AG10803 (cell line): Measurements from ENCODE around the gene CDK1.

Experiments used
- DNase-seq: peaks from one replicate; pipeline ENCODE4 v3.0.0; 2010; ENCODE audit warnings: low read depth
- H3K4me3 ChIP-seq: 2 replicates; pipeline ENCODE4 v1.5.1; 2011; ENCODE audit warnings: mild to moderate bottlenecking, low read length, control low read depth
- TF ChIP-seq, protein P1 (sequence below): conservative IDR thresholded peaks from 2 replicates; pipeline ENCODE4 v1.5.1; 2011; ENCODE audit warnings: mild to moderate bottlenecking, low read length, control low read depth, inconsistent platforms

Gene CDK1

DNA sequence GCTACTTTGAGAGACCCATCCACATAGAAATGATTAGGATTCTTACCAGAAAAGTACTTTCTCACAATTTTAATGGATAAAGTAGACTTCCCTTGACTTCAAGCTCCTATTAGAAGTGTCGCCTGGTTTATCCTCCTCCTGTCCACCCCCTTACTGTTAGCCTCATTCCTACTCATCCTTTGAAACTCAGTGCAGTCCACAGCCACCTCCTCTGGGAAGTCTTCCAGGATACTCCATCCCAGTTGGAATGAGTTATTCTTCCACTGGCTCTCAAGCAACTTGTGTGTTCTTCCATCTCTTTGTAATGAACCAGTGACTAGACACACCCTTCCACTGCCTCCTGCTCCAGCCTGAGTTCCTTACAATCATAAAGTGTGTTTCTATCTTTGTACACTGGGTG is 25.1 kb upstream of the CDK1 start:
- no peak overlapping the region for H3K4me3 ChIP-seq
- DNase-seq: no peak
- TF ChIP-seq, protein P1, sequence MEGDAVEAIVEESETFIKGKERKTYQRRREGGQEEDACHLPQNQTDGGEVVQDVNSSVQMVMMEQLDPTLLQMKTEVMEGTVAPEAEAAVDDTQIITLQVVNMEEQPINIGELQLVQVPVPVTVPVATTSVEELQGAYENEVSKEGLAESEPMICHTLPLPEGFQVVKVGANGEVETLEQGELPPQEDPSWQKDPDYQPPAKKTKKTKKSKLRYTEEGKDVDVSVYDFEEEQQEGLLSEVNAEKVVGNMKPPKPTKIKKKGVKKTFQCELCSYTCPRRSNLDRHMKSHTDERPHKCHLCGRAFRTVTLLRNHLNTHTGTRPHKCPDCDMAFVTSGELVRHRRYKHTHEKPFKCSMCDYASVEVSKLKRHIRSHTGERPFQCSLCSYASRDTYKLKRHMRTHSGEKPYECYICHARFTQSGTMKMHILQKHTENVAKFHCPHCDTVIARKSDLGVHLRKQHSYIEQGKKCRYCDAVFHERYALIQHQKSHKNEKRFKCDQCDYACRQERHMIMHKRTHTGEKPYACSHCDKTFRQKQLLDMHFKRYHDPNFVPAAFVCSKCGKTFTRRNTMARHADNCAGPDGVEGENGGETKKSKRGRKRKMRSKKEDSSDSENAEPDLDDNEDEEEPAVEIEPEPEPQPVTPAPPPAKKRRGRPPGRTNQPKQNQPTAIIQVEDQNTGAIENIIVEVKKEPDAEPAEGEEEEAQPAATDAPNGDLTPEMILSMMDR: no peak

DNA sequence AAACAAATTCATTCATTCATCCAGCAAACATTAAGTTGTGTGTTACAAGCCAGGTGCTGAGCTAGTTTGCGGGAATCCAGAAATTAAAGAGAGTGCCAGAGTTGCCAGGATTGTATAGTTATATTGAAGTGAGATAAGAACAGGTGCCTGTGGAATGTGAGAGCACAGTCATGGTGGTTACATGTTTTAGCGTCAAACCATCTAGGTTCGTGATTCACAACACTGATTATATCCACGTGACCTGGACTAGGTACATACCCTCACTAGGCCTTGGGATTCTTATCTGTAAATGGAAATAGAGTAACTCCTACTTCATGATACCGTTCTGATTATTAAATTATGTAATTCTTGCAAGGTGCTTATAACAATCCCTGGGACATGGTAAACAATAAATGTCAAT is 24.5 kb upstream of the CDK1 start:
- no peak for DNase-seq
- TF ChIP-seq, protein P1: no peak
- no peak overlapping the region for H3K4me3 ChIP-seq

DNA sequence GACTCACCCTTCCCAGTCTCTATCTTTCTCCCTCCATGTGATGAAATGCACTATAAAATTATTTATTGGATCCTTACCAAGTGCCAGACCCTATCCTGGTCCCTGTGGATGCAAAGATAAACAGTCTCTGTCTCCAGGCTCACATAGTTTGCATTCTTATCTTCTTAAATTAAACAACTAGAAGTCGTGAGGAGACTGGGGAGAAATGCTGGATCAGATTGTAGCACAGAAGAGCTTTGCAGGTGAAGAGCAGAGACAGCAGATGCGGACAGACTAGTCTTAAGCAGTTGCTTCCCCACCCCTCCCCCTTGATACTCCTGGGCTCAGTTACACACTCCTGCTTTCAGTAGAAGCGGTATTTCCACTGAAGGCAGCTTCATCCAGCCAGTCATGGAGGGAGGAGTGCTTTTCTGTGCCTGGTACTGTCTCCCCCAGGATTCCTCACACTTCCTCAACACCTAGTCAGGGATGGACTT is 20.8 kb upstream of the CDK1 start:
- TF ChIP-seq, protein P1: no peak
- no peak for DNase-seq
- H3K4me3 ChIP-seq: no peak overlapping the region

DNA sequence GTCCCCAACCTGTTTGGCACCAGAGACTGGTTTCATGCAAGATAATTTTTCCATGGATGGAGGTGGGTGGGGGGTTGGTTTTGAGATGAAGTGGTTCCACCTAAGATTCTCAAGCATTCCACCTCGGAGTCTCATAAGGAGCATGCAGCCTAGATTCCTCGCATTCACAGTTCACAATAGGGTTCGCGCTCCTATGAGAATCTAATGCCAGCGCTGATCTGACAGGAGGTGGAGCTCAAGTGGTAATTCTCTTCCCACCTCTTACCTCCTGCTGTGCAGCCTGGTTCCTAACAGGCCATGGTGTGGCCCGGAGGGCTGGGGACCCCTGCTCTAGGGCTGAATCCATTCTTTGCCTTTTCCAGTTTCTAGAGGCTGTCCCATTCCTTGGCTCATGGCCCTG is 19.1 kb upstream of the CDK1 start:
- no peak for DNase-seq
- no peak overlapping the region for H3K4me3 ChIP-seq
- TF ChIP-seq, protein P1: no peak

DNA sequence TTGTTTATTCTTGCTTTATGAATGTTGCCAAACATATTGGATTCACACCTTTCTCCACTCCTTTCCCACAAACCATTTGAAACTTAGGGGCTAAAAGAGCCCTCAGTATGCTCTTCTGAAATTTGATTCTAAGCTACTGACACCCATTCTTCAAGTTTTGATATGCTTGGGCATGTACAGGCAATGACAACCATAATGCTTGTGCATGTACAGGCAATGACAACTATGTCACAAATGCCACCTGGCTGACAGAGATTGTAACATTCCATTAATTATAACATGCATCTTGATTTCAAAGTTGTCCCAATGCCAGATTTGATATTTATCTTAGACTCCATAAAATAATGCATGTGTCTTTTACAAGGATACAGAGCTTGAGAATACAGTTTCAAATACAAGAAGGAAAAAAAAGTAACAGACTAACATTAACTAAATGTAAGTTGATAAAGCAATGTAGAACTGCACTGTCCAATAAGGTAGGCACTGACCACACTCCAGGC is 17.5 kb upstream of the CDK1 start:
- no peak overlapping the region for H3K4me3 ChIP-seq
- TF ChIP-seq, protein P1: no peak
- DNase-seq: no peak

DNA sequence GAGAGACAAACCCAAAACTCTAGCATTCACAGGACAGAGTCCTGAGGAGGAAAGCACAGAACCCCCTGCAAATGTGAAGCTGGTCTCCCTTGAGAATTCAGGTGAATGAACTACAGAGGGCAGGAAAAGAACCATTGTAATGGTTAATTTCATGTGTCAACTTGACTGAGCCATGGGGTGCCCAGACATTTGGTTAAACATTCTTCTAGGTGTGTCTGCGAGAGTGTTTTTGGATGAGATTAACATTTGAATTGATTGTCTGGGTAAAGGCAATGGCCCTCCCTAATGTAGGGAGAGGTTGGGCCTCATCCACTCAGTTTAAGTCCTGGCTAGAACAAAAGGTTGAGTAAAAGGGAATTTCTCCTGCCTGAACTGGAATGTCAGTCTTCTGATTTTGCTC is 15.7 kb upstream of the CDK1 start:
- DNase-seq: no peak
- TF ChIP-seq, protein P1: no peak
- H3K4me3 ChIP-seq: no peak overlapping the region

DNA sequence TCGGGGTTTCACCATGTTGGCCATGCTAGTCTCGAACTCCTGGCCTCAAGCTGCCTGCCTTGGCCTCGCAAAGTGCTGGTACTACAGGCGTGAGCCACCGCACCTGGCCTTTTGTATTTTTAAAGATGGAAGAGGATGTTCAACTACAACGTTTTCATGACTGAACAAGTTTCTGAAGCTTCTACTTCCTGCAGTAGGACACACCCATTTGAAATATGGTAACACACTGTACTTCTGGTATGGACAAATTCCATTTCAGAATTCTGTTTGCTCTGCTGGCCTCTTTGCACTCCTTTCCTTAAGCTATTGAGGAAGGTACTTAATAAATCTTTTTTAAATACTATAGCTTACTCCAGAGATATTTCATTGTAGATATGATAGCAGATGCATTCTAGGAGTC is 10.9 kb upstream of the CDK1 start:
- H3K4me3 ChIP-seq: no peak overlapping the region
- DNase-seq: no peak
- TF ChIP-seq, protein P1: no peak
